ENCODE results near the gene SLC35B2.

The SLC35B2 gene

GRCh38 chr6:44278774-44279697 lies 21.7 kb upstream of the SLC35B2 start:
- H3K4me2 ChIP-seq (ENCODE audit: insufficient read depth, low read length): no peak overlapping the region
- DNase-seq (no peak), ATAC-seq (ENCODE audit: insufficient read depth, low read depth) (0 out of 3 replicates have a peak, but pooled peaks have one; percentile 29)
- no peak overlapping the region for H2AFZ ChIP-seq (ENCODE audit: low read depth, low read length)
- TF ChIP-seq EZH2 (IDR thresholded peaks at IDR 0.05; ENCODE audit: borderline replicate concordance, low read depth, low read length, severe bottlenecking): no peak
- TF ChIP-seq, protein P1, sequence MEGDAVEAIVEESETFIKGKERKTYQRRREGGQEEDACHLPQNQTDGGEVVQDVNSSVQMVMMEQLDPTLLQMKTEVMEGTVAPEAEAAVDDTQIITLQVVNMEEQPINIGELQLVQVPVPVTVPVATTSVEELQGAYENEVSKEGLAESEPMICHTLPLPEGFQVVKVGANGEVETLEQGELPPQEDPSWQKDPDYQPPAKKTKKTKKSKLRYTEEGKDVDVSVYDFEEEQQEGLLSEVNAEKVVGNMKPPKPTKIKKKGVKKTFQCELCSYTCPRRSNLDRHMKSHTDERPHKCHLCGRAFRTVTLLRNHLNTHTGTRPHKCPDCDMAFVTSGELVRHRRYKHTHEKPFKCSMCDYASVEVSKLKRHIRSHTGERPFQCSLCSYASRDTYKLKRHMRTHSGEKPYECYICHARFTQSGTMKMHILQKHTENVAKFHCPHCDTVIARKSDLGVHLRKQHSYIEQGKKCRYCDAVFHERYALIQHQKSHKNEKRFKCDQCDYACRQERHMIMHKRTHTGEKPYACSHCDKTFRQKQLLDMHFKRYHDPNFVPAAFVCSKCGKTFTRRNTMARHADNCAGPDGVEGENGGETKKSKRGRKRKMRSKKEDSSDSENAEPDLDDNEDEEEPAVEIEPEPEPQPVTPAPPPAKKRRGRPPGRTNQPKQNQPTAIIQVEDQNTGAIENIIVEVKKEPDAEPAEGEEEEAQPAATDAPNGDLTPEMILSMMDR (IDR thresholded peaks at IDR 0.05; ENCODE audit: borderline replicate concordance, extremely low read depth, low read length, poor library complexity, severe bottlenecking): no peak
- no peak overlapping the region for H3K9ac ChIP-seq (ENCODE audit: low read depth, low read length)
- peaks cover 6% of the 10 kb centered on the region for H3K27me3 ChIP-seq (ENCODE audit: insufficient read depth, low read length, poor library complexity)
- H3K36me3 ChIP-seq (ENCODE audit: insufficient read depth, low read length): no peaks in the 10 kb centered on the region
- H3K9me3 ChIP-seq (ENCODE audit: insufficient read depth, low read length, severe bottlenecking): no peaks in the 10 kb centered on the region
- no peaks in the 10 kb centered on the region for H3K79me2 ChIP-seq (ENCODE audit: insufficient read depth, low read length)
- H3K27ac ChIP-seq (ENCODE audit: low read length): no peak overlapping the region
- no peak overlapping the region for H3K4me3 ChIP-seq (ENCODE audit: low read depth in 1 of 2, low read length in 2 of 2)
- H4K20me1 ChIP-seq (ENCODE audit: insufficient read depth, low read length): 0 out of 2 replicates have a peak, but pooled peaks cover 13% of the 10 kb centered on the region
- H3K4me1 ChIP-seq (ENCODE audit: insufficient read depth, low read length): no peaks in the 10 kb centered on the region

DNA sequence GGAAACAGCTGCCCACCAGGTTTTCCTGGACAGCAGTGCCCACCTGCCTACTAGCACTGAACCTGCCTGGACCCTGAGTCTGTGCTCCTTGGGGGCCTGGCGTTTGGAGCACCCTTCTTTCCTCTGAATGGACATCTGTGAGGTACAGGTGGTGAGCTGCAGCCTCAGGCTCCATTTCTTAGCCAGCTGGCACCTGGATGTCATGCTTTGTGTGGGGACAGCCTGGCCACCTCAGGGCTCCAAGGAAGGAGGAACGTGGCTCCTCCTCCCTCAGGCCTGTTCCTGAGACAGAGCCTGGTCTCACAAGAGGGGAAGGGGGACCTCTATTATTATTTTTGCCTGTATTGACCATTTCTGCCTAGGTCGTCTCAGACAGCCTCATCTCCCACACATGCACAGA lies 21.0 kb upstream of the SLC35B2 start:
- Histone ChIP-seq H3K4me3 (ENCODE audit: low read depth in 1 of 2, low read length in 2 of 2) (no peak overlapping the region), H2AFZ (ENCODE audit: low read depth, low read length) (no peak overlapping the region), H3K79me2 (ENCODE audit: insufficient read depth, low read length) (no peaks in the 10 kb centered on the region), H3K36me3 (ENCODE audit: insufficient read depth, low read length) (no peaks in the 10 kb centered on the region), H3K4me2 (ENCODE audit: insufficient read depth, low read length) (no peak overlapping the region), H3K4me1 (ENCODE audit: insufficient read depth, low read length) (no peaks in the 10 kb centered on the region), H3K9ac (ENCODE audit: low read depth, low read length) (no peak overlapping the region), H3K27me3 (ENCODE audit: insufficient read depth, low read length, poor library complexity) (peaks cover 6% of the 10 kb centered on the region), H3K27ac (ENCODE audit: low read length) (no peak overlapping the region), H4K20me1 (ENCODE audit: insufficient read depth, low read length) (0 out of 2 replicates have a peak, but pooled peaks cover 13% of the 10 kb centered on the region), H3K9me3 (ENCODE audit: insufficient read depth, low read length, severe bottlenecking) (no peaks in the 10 kb centered on the region)
- ATAC-seq (ENCODE audit: insufficient read depth, low read depth): no peak
- no peak for DNase-seq
- TF ChIP-seq, protein P1 (IDR thresholded peaks at IDR 0.05; ENCODE audit: borderline replicate concordance, extremely low read depth, low read length, poor library complexity, severe bottlenecking): no peak
- no peak for TF ChIP-seq EZH2 (IDR thresholded peaks at IDR 0.05; ENCODE audit: borderline replicate concordance, low read depth, low read length, severe bottlenecking)

DNA sequence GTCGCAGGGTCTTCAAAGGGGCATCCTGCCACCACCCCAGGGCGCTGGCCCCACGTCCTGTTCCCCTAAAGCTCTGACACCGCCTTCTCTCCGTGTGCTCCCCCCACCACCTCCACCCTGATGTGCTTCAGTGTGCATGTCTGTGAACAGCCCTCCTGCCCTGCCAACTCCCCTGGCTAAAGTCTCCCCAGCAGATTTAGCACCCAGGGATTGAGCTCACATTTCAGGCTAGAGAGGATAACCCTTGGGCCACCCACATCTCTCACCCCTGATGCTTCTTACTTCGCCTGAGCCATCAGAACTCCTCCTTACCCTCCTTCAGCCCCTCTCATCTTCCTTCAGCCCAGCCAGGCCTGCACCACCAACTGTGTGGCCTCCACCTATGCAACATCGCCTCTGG lies 20.4 kb upstream of the SLC35B2 start:
- Histone ChIP-seq H3K9me3 (ENCODE audit: insufficient read depth, low read length, severe bottlenecking) (no peaks in the 10 kb centered on the region), H3K79me2 (ENCODE audit: insufficient read depth, low read length) (no peaks in the 10 kb centered on the region), H3K27me3 (ENCODE audit: insufficient read depth, low read length, poor library complexity) (peaks cover 6% of the 10 kb centered on the region), H3K36me3 (ENCODE audit: insufficient read depth, low read length) (no peaks in the 10 kb centered on the region), H2AFZ (ENCODE audit: low read depth, low read length) (no peak overlapping the region), H3K4me1 (ENCODE audit: insufficient read depth, low read length) (no peaks in the 10 kb centered on the region), H3K4me2 (ENCODE audit: insufficient read depth, low read length) (no peak overlapping the region), H3K4me3 (ENCODE audit: low read depth in 1 of 2, low read length in 2 of 2) (no peak overlapping the region), H3K9ac (ENCODE audit: low read depth, low read length) (no peak overlapping the region), H3K27ac (ENCODE audit: low read length) (no peak overlapping the region), H4K20me1 (ENCODE audit: insufficient read depth, low read length) (0 out of 2 replicates have a peak, but pooled peaks cover 13% of the 10 kb centered on the region)
- TF ChIP-seq, protein P1 (IDR thresholded peaks at IDR 0.05; ENCODE audit: borderline replicate concordance, extremely low read depth, low read length, poor library complexity, severe bottlenecking): no peak
- TF ChIP-seq EZH2 (IDR thresholded peaks at IDR 0.05; ENCODE audit: borderline replicate concordance, low read depth, low read length, severe bottlenecking): no peak
- DNase-seq (no peak), ATAC-seq (ENCODE audit: insufficient read depth, low read depth) (peak; percentile 19; the same call in 1 of the 3 replicates)
